LNCAP (cell line): ENCODE results near the gene MRPL55.

Experiments
- CTCF ChIP-seq: fragments of 450-650 bp; IDR thresholded peaks from 2 replicates; pipeline ENCODE4 v1.5.1; 2017; ENCODE audit warnings: mild to moderate bottlenecking

The MRPL55 gene

GRCh38 chr1:228070173-228070572 is 38.9 kb downstream of the MRPL55 start:
- TF ChIP-seq CTCF = no peak

GRCh38 chr1:228068359-228068758 is 40.7 kb downstream of the MRPL55 start:
- TF ChIP-seq CTCF = no peak

GRCh38 chr1:228066891-228067654 is 42.0 kb downstream of the MRPL55 start:
- TF ChIP-seq CTCF = no peak

GRCh38 chr1:228066416-228066815 is 42.7 kb downstream of the MRPL55 start:
- TF ChIP-seq CTCF = no peak

GRCh38 chr1:228065543-228066347 is 43.4 kb downstream of the MRPL55 start:
- TF ChIP-seq CTCF = no peak

GRCh38 chr1:228064741-228065542 is 44.2 kb downstream of the MRPL55 start:
- no peak for TF ChIP-seq CTCF

- TF ChIP-seq CTCF = no peak
Observed at GRCh38 chr1:228064296-228064695, 44.8 kb downstream of the MRPL55 start.
